Measurements from ENCODE around the gene RNF130.
"Not testable (repeated sequence)": the region's sequence is repeated elsewhere in the genome, so short reads cannot be mapped to it uniquely, and the experiment has no call there.

RNF130 gene

DNA sequence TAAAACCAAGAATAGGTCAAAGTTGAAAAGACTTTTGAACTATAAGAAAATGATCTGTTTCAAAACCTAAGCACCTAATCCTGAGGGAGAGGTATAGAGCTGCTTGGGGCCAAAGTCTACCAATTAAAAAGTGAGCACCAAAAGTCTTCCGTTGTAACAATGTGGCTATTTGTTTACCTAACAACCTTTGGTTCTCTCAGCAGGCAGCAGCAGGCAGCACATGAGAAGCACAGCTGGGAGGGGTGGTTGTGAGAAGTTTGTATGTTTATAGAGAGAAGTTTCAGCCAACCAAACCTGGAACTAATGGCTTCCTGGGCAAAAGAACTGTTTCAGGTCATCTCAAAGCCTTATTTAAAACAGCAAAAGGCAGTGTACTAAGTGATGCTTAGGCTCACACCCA lies 104.1 kb downstream of the RNF130 start:
- no peak for DNase-seq

DNA sequence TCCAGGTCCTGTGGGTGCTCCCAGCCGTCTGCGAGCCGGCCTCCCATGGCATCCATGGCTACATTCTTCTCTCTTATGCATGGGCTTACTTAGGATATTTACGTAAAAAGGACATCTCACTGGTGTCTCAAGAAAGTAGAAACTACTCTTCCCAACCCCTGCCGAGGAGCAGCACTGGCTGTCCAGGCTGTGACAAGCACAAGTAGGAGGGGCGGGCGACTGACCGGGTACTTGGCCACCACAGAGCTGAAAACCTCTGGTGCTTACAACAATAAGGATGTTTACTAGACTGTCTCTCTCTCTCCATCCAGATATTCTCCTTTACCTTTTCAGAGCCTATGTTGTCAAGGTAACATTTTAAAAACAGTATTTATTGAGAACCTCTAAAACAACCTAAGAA lies 107.5 kb downstream of the RNF130 start:
- no peak for DNase-seq

DNA sequence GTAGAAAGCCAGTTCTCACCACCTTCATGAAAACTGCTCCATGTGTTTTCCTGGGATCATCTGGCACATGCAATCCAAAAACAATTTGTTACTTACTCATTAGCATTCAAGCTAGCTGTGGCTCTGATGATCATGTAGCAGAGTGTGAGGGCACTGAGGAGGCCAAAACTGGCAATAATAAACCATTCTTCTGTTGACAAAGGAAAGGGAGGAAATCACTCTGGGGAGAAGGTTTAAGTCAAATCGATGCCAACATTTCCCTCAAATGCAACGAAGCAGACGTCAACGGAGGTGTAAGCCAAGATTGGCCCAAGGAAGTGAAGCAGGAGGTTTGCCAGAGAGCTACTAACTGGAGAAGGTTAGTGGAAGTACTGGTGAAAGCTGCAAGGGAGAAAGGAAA lies 108.2 kb downstream of the RNF130 start:
- DNase-seq = no peak

DNA sequence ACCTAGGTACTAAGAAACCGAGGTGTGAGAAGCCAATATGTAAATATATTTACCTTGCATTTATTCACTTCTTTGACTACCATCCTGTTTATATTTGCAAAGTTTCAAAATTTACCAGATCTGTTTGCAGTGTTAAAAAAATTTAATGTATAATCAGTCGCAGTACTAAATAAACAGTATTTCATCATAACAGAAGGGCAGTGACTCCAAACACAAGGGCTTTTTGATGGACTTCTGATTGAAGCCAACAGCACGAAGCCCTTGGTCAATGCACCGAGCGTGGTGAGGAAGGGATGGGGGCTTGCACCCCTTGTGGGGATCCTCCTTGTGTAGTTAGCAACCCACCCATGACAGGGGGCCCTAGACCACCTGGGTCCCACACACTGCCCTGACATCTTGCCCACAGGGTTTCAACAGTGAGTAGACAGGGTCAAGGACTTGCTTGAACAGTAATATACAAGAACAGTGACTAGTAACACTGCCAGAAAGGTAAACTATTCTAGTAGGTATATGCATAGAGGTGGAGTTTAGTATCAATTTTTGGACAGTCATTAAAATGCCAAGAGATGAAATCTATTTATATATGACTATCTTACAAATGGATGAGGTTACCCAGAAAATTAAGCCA lies 111.2 kb downstream of the RNF130 start:
- DNase-seq = no peak

DNA sequence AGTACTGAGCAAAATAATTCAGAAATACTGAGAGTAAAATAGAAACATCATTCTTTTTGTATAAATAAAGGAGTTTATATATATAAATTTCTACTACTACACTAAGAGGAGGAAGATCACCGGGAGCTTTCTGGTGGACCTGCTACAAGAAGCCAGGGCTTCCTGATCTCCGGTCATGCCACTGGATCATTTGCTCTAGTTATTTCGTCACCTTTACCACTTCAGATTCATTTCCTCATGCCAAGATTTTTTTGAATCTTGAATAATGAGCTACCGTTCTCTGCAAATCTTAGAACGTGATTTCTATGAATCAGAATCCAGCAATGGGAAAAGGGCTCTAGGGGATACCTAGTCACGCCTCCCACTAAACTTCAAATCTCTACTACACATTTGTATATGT lies 111.9 kb downstream of the RNF130 start:
- peak; percentile 73 to 86 for DNase-seq

DNA sequence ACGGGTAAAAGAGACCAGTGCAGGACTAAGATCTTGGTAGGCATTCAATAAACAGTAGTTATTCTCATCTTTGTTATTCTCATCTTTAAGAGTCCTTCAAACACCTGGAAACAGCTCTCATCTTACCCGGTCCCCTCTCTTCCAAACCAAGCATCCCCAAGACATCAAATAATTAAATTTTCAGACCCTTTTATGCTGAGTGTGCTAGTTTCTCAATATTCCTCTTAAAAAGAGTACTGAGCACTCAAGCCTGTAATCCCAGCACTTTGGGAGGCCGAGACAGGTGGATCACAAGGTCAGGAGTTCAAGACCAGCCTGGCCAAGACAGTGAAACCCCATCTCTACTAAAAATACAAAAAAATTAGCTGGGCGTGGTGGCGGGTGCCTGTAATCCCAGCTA lies 112.4 kb downstream of the RNF130 start:
- DNase-seq = not testable (repeated sequence)

DNA sequence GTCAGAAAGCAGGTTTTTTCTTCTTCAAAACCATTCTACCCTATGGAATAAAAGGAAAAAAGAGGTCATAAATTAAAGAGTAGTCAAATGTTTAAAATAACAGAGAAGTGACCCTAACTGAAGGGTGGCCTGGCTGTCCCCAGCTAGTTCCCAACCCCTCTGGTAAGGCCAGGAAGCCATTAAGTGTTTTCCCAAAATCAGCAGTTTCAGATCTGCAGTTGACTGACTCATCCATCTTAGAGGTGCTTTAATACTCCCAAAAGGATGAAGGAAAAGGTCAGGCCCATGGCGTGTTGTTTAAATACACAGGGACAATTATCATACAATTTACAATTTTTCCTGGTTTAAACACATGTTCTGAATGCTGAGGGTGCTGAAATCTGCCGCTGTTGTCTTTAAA lies 115.9 kb downstream of the RNF130 start:
- no peak for DNase-seq

DNA sequence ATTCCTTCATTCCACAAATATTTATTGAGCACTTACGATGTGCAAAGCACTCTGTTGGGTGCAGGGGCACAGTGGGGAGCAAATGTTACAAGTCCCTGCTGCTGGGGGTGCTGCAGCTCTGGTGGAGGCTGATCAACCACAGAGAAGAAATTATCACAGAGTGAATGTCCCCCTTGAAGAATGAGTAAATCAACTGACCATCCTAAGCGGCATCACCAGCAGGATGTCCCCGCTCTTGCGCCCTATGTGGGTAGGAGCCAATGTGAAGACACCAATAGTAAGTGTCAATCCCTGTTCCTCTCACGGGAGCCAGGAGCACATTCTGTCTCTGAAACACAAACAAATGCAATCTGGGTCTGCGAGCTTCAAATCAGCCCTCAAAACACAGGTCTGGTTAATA lies 116.5 kb downstream of the RNF130 start:
- no peak for DNase-seq

DNA sequence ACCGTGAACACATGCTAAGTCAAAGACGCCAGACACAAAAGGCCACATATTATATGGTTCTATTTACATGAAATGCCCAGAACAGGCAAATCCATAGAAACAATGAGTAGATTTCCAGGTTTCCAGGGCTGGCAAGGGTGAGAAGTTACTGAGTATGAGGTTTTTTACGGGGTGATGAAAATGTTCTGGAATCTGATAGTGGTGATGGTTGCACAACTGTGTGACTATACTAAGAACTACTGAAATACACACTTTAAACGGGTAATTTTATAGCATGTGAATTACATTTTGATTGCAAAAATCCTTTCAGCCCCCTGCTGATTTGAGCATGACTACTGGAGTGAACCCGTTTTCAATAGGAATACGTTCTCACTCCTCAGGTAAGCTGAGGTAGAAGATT lies 117.1 kb downstream of the RNF130 start:
- no peak for DNase-seq

DNA sequence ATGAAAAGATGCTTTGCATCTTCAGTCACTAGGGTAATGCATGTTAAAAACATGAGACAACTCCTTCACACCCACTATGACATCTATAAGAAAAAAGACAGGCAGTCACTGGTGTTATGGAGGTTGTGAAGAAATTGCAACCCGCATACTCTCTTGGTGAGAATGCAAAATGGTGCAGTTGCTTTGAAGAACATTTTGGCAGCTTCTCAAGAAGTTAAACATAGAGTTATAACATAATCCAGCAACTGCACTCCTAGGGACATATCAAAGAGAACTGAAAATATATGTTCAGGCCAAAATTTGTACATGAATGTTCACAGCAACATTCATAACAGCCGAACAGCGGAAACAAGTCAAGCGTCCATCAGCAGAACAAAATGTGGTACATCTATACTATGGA lies 117.6 kb downstream of the RNF130 start:
- DNase-seq = no peak

DNA sequence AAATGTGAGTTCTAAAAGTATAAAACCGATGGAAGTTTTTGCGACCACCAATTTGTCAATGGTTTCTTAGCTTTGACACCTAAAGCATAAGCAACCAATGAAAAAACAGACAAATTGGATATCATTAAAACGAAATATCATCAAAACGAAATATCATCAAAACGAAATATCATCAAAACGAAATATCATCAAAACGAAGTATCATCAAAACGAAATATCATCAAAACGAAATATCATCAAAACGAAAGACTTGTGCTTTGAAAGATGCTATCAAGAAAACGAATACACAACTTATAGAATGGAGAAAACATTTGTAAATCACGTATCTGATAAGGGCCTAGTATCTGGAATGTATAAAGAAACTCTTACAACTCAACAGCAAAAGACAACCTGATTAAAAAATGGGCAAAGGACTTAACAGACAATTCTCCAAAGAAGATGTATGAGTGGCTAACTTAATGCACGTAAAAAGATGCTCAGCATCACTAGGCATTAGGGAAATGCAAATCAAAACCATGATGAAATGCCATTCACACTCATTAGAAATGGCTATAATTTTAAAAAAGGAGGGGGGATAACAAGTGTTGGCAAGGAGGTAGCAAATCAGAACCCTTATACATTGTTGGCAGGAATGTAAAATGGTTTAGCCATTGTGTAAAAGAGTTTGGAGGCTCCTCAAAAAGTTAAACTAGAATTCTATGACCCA lies 134.4 kb downstream of the RNF130 start:
- DNase-seq = no peak

DNA sequence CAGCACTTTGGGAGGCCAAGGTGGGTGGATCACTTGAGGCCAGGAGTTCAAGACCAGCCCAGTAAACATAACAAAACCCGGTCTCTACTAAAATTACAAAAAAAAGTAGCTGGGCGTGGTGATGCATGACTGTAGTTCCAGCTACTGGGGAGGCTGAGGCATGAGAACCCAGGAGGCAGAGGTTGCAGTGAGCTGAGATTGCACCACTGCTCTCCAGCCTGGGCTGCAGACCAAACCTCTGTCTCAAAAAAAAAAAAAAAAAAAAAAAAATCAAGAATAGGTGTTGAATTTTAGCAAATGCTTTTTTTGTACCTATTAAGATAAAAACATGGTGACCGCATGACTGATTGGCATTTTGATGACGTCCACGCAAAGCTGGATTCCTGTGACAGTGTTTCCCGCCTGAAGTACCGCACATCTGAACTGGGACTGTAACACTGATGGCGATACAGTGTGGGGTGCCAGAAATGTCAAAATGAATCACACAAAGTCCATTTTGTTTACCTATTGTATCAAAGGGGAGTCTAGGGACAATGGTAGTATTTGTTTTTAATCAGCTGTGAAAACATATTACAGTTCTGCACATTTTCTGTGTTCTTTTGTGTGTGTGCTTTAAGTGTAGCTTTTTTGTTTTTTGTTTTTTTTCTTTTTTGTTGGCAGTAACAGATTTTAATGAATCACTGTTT lies 140.6 kb downstream of the RNF130 start:
- no peak for DNase-seq

DNA sequence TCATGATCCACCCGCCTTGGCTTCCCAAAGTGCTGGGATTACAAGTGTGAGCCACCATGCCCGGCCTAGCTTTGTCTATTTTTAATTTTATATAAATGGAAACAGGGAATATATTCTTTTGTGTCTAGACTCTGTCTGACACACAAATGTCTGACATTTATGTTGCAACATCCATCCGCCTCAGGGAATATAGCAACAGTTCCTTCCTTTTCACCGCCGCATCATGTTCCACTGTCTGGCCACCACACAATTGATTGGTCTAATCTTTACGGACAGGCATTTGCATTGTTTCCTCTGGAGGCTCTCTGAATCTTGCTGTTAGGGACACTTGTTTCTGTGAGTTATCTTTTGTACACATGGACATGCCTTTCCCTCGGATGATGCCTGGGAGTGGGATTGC lies 143.7 kb downstream of the RNF130 start:
- no peak for DNase-seq

DNA sequence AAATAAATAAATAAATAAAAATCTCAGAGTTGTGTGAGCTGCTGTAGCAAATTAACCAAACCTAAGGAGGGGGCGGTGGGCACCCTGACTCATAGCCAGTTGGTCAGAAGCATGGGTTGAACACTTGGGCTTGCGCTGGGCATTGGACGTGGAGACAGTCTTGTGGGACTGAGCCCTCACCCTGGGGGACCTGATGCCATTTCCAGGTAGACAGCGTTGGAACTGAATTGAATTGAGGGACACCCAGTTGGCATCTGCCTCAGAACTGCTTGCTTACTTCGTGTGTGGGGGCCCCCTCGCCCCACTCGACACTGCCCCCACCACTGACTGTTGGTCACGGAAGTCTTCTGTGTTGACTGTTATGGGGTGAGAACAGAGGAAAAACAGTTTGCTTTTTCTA lies 144.9 kb downstream of the RNF130 start:
- DNase-seq = no peak

DNA sequence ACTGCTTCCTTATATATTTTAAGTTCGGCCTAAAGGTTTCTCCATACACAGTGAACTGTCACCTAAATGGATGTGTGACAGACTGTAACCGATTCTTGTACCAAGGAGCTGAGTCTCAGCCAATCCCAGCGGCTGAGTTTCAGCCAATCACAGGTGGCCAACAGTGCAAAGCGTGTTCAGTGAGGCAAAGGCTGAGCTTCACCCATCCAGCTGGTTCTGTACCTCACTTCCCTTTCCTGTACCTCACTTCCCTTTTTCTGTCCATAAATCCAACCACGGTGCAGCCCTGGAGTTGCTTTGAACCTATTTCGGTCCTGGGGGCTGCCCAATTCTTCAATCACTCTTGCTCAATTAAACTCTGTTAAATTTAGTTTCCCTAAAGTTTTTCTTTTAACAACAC lies 148.1 kb downstream of the RNF130 start:
- peak; percentile 27 to 46 for DNase-seq

DNA sequence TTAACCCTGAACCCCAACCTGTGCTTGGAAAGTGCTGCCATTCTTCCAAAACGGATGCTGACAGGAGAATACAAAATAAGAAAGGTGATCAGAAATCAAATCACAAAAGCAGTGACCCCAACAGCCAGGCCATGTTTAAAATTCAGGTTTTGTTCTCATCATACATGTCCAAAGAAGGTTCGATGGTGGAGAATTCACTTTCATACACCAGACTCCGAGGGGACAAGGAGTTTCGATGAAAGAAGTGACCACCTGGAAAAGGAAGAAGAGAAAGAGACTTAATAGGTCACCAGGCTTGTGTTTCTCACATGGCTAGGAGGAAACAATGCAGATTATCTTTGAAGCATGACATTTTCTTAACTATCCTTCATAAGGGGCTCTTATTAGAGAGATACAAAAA lies 151.4 kb downstream of the RNF130 start:
- DNase-seq = no peak

DNA sequence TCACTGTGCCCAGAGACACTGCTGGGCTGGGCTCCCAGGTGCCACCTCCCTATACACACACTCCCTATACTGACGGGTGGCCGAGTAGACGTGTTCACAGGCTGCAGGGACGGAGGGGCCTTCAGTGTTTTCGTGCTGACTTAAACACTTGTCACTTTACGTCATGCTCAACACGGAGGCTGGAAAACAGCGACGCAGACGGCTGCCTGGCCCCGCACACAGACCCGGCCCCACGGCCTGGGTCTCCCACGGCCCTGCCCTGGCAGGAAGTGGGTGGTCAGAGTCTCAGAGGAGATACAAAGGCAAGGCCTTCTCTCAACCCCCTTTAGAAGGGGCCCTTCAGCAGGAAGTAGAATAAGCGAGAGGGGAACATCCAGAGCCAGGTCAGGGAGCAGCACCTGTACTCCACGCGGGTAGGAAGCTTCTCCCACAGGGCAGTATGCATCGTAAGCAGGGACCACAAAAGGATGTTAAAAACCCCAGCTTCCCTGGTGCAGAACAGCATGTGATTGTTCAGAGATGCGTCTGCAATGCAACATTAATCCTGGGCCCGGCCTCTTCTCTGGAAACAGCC lies 152.0 kb downstream of the RNF130 start:
- no peak for DNase-seq

DNA sequence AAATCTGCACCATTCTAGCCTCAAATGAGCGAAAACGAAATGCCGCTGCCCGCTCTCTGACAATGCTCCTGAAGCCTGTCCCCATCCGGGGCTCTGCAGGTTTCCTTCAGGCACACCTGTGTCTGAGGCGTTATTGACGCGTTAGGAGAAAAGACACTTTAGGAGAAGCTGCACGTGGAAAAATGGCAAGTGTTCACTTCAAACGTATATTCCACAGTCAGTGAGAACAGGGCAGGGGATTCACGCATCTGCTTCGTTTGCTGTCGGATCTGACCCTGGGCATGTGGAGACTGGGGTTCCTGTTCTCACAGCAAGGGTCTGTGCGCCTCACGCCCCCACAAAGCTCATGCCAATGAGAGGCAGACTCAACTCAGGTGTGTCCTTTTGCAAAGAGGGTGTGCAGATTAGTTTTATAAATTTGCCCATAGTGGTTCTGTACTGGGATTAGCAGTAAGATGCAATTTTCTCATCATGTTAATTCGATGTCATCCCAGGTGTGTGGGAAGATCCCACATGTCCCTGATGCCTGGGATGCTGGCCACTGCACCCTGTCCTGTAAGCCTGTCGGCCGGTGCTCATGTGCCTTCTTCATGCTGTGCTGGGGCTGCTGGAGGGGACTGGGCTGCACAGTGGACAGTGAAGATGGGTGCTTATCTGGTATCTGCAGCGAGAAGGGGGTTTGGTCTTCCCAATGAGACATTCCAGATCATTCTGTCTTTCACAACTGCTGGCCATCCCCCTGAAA lies 152.6 kb downstream of the RNF130 start:
- DNase-seq = no peak

DNA sequence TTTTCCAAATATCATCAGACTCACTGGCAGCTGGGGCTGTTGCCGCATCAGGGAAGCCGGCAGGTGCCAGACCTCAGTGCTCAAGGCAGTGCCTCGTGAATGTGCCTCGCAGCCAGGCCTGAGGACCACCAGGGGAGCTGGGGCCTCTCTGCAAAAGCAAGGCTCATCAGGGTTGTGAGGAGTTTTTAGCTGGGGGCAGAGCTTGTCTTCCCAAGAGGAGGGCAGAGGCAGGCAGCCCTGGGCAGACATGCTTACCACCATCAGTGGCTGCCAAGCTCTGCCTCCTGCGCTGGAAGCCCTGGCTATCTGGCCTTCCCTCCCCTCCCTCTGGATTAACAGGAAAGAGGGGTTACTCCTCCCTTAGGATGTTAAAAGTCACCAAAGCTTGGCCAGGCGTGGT lies 155.0 kb downstream of the RNF130 start:
- DNase-seq = no peak

DNA sequence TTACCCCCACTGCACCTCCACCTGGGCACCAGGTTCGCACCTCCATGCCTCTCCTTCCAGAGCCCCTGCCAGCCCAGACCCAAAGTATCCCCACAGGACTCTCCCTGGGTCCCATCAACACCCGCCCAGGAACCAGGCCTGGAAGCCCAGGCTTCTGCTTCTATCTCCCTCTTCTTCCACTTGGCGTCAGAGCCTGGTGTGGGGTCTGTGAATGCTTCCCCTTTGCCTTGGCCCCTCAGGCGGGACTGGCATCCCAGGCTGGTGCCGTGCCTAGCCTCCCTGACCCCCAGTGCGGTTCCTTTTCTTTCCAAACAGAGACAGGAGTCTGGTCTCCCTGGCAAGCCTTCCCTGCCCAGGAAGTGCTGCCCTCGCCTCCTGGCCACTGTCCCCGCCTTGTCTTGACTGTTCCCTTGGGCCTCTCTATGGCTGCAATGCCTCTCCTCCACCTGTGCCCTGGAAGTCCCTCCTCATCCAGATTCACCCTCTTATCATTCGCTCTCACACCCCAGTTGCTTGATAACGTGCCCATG lies 156.1 kb downstream of the RNF130 start:
- DNase-seq = no peak

DNA sequence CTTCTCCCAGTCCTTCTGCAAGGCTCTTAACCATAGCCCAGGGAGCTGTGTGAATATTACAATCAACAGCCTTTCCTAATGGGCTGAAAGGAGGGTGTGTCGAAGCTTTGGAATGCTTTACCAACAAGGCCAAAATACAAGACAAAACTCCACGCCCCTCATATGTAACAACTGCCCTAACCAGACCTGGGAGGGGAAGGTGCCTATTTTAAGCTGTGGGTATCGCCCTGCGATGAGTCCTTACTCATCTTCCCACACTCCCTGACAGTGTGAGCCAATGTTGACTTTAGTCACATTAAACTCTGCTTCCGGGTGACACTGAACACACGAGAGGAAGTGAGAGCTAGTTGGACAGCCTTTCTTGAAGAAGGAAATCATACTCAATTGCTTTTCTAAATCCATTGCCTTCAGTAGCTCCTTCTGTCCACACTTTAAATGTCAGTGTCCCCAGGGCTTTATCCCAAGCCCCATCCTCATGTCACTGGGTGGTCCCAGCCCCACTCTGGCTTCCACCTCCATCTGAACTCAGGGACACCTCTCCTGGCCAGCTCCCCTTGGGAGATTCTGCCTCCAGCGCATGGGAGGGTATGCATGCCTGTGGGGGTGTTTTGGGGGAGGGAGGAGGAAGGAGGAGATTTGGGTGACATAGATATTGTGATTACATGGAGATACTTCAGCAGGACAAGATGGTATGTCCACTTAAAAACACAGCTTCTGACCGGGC lies 157.4 kb downstream of the RNF130 start:
- peak; percentile 83 to 92 for DNase-seq

DNA sequence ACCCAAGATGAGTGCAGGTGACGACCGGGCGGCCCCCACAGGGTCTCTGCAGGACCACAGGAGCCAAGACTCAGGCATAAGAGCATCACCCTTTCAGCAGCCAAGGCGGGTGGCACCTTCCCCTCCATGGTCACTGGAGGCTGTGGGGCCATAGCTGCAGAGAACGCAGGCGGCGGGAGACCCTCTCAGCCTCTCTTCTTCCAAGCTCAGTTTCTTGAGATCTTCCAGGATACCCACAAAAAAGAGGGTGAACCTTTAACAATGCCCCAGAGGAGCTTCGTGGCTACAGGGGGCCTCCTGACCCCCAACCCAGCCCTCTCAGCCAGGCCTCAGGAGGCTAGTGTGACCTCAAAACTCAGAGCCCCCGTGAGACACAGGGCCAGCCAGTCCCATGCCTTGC lies 158.1 kb downstream of the RNF130 start:
- DNase-seq = no peak
